ENCODE measurements around the gene CKAP2L.

The CKAP2L gene

GRCh38 chr2:112800881-112801583 lies 36.6 kb upstream of the CKAP2L start:
- Histone ChIP-seq H3K36me3 (no peaks in the 10 kb centered on the region), H3K9me3 (no peaks in the 10 kb centered on the region), H3K27ac (no peak overlapping the region), H3K27me3 (no peaks in the 10 kb centered on the region), H3K4me3 (ENCODE audit: low read depth in 1 of 2, low read length in 1 of 2) (no peak overlapping the region), H3K4me1 (ENCODE audit: control insufficient read depth in 1 of 2, insufficient read depth in 1 of 2, low read depth in 1 of 2, low read length in 1 of 2) (peaks cover 13 to 18% of the 10 kb centered on the region in 2 experiments)
- no peak for TF ChIP-seq CTCF (IDR thresholded peaks at IDR 0.05)

GRCh38 chr2:112798979-112799975 lies 34.9 kb upstream of the CKAP2L start:
- H3K27ac ChIP-seq = peak overlapping the region; percentile 73
- TF ChIP-seq CTCF (IDR thresholded peaks at IDR 0.05) = no peak
- no peaks in the 10 kb centered on the region for H3K36me3 ChIP-seq
- no peaks in the 10 kb centered on the region for H3K9me3 ChIP-seq
- H3K4me1 ChIP-seq (ENCODE audit: control insufficient read depth in 1 of 2, insufficient read depth in 1 of 2, low read depth in 1 of 2, low read length in 1 of 2) = peaks cover 30 to 35% of the 10 kb centered on the region in 2 experiments
- no peak overlapping the region for H3K4me3 ChIP-seq (ENCODE audit: low read depth in 1 of 2, low read length in 1 of 2)
- no peaks in the 10 kb centered on the region for H3K27me3 ChIP-seq

GRCh38 chr2:112796486-112796885 lies 32.1 kb upstream of the CKAP2L start:
- no peak overlapping the region for H3K27ac ChIP-seq
- H3K4me1 ChIP-seq (ENCODE audit: control insufficient read depth in 1 of 2, insufficient read depth in 1 of 2, low read depth in 1 of 2, low read length in 1 of 2) = peaks cover 54 to 60% of the 10 kb centered on the region in 2 experiments
- no peak overlapping the region for H3K4me3 ChIP-seq (ENCODE audit: low read depth in 1 of 2, low read length in 1 of 2)
- no peak for TF ChIP-seq CTCF (IDR thresholded peaks at IDR 0.05)
- H3K27me3 ChIP-seq = no peaks in the 10 kb centered on the region
- H3K9me3 ChIP-seq = no peaks in the 10 kb centered on the region
- no peaks in the 10 kb centered on the region for H3K36me3 ChIP-seq

GRCh38 chr2:112795774-112796173 lies 31.4 kb upstream of the CKAP2L start:
- Histone ChIP-seq H3K27me3 (no peaks in the 10 kb centered on the region), H3K36me3 (no peaks in the 10 kb centered on the region), H3K9me3 (no peaks in the 10 kb centered on the region), H3K27ac (peak overlapping the region; percentile 95), H3K4me3 (ENCODE audit: low read depth in 1 of 2, low read length in 1 of 2) (no peak overlapping the region), H3K4me1 (ENCODE audit: control insufficient read depth in 1 of 2, insufficient read depth in 1 of 2, low read depth in 1 of 2, low read length in 1 of 2) (peaks cover 54 to 60% of the 10 kb centered on the region in 2 experiments)
- TF ChIP-seq CTCF (IDR thresholded peaks at IDR 0.05) = no peak

GRCh38 chr2:112794841-112795240 lies 30.4 kb upstream of the CKAP2L start:
- Histone ChIP-seq H3K4me1 (ENCODE audit: control insufficient read depth in 1 of 2, insufficient read depth in 1 of 2, low read depth in 1 of 2, low read length in 1 of 2) (peaks cover 54 to 59% of the 10 kb centered on the region in 2 experiments), H3K4me3 (ENCODE audit: low read depth in 1 of 2, low read length in 1 of 2) (peak overlapping the region in 1 of 2 experiments; percentile 43), H3K9me3 (no peaks in the 10 kb centered on the region), H3K27me3 (no peaks in the 10 kb centered on the region), H3K27ac (peak overlapping the region; percentile 95), H3K36me3 (no peaks in the 10 kb centered on the region)
- no peak for TF ChIP-seq CTCF (IDR thresholded peaks at IDR 0.05)

All from neutrophil (primary cell).